ENCODE data around the gene SANBR. TPM values are rescaled to one million over a fixed set of nuclear protein-coding genes. Genes with fewer than 3 reads are reported as not detected.
A peak's percentile ranks its signal among the peaks of the same experiment; 100 is the strongest.

Gene SANBR
- total RNA-seq, 1 experiment from 2014 or later: 10.1 TPM

- Histone ChIP-seq H3K4me1 (ENCODE audit: insufficient read depth, low read length) (no peaks in the 10 kb centered on the region), H3K27me3 (ENCODE audit: insufficient read depth, low read length) (no peaks in the 10 kb centered on the region), H2BK120ac (ENCODE audit: low read depth, low read length, poor library complexity, severe bottlenecking) (no peak overlapping the region), H3K14ac (ENCODE audit: insufficient read depth, low read length) (no peak overlapping the region), H2BK15ac (ENCODE audit: low read depth, low read length) (no peak overlapping the region), H2AK5ac (ENCODE audit: insufficient read length, low read length) (no peak overlapping the region), H2AFZ (ENCODE audit: low read length) (no peak overlapping the region), H3K18ac (ENCODE audit: insufficient read length, low read depth, low read length) (no peak overlapping the region), H4K91ac (ENCODE audit: insufficient read length, low read depth, low read length) (no peak overlapping the region), H3K56ac (ENCODE audit: insufficient read length, low read depth, low read length) (no peak overlapping the region), H3K4ac (ENCODE audit: low read depth, low read length) (no peak overlapping the region), H3K79me2 (ENCODE audit: insufficient read depth, low read length) (peaks cover 4% of the 10 kb centered on the region; the same call in 1 of the 2 replicates), H3K9me3 (ENCODE audit: control insufficient read depth, low read depth, low read length) (no peaks in the 10 kb centered on the region), H2BK12ac (ENCODE audit: insufficient read length, low read depth, low read length) (no peak overlapping the region), H4K20me1 (ENCODE audit: control insufficient read depth, insufficient read depth, insufficient read length) (no peaks in the 10 kb centered on the region), H2BK20ac (ENCODE audit: low read depth, low read length, poor library complexity, severe bottlenecking) (no peak overlapping the region), H3T11ph (ENCODE audit: low read length) (no peak overlapping the region), H3K79me1 (ENCODE audit: insufficient read depth, low read depth, low read length, poor library complexity, severe bottlenecking) (peaks cover 4% of the 10 kb centered on the region), H3K4me2 (ENCODE audit: insufficient read depth, insufficient read length, low read length) (peak overlapping the region; percentile 90), H3K23me2 (ENCODE audit: insufficient read length, low read depth, low read length, poor library complexity, severe bottlenecking) (peaks cover 6% of the 10 kb centered on the region), H3K27ac (ENCODE audit: insufficient read length, low read depth, low read length) (no peak overlapping the region), H4K5ac (ENCODE audit: insufficient read length, low read depth, low read length) (no peak overlapping the region), H3K23ac (ENCODE audit: insufficient read length, low read depth, low read length) (no peak overlapping the region), H2BK5ac (ENCODE audit: insufficient read length, low read length) (no peak overlapping the region), H3K9ac (ENCODE audit: extremely low read depth, insufficient read length, low read length) (no peak overlapping the region), H4K8ac (replicated peaks; ENCODE audit: insufficient read length, low read depth, low read length) (no peak overlapping the region)
- Mint-ChIP-seq H3K4me1 (peaks cover 12 to 20% of the 10 kb centered on the region in 2 experiments), H3K9me3 (no peaks in the 10 kb centered on the region), H3K4me3 (peak overlapping the region; percentile 90 to 100), H3K27me3 (ENCODE audit: low read depth) (no peaks in the 10 kb centered on the region), H3K36me3 (ENCODE audit: insufficient read depth in 1 of 3, low read depth in 3 of 3) (peaks cover 7 to 19% (median 17%) of the 10 kb centered on the region in 3 experiments; a peak in 6 of 7 replicates), H3K27ac (no peak overlapping the region)
- TF ChIP-seq CTCF (conservative IDR thresholded peaks at IDR 0.05): no peak
- DNase-seq: no peak
- WGBS (ENCODE audit: extremely low coverage, insufficient read length, low lambda C conversion rate): no CpG with 5 or more reads among the region's 6 CpGs
Observed at GRCh38 chr2:61018798-61019197, 46.9 kb upstream of the SANBR start.

All from H9 (cell line).